Stimulated activated CD4-positive, alpha-beta T cell treated with anti-CD3 and anti-CD28 coated beads, Interleukin-15, amount 100 ng/mL, for 1 hour (primary cell): ENCODE data around the gene CDH18.

Experiments used
- DNase-seq, 2 donors: peaks; one replicate each; pipeline ENCODE4 v3.0.0-alpha.2; 2020; ENCODE audit warnings: low read depth in 1 of 2, low spot score in 1 of 2

The CDH18 gene, protein sequence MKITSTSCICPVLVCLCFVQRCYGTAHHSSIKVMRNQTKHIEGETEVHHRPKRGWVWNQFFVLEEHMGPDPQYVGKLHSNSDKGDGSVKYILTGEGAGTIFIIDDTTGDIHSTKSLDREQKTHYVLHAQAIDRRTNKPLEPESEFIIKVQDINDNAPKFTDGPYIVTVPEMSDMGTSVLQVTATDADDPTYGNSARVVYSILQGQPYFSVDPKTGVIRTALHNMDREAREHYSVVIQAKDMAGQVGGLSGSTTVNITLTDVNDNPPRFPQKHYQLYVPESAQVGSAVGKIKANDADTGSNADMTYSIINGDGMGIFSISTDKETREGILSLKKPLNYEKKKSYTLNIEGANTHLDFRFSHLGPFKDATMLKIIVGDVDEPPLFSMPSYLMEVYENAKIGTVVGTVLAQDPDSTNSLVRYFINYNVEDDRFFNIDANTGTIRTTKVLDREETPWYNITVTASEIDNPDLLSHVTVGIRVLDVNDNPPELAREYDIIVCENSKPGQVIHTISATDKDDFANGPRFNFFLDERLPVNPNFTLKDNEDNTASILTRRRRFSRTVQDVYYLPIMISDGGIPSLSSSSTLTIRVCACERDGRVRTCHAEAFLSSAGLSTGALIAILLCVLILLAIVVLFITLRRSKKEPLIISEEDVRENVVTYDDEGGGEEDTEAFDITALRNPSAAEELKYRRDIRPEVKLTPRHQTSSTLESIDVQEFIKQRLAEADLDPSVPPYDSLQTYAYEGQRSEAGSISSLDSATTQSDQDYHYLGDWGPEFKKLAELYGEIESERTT

DNA sequence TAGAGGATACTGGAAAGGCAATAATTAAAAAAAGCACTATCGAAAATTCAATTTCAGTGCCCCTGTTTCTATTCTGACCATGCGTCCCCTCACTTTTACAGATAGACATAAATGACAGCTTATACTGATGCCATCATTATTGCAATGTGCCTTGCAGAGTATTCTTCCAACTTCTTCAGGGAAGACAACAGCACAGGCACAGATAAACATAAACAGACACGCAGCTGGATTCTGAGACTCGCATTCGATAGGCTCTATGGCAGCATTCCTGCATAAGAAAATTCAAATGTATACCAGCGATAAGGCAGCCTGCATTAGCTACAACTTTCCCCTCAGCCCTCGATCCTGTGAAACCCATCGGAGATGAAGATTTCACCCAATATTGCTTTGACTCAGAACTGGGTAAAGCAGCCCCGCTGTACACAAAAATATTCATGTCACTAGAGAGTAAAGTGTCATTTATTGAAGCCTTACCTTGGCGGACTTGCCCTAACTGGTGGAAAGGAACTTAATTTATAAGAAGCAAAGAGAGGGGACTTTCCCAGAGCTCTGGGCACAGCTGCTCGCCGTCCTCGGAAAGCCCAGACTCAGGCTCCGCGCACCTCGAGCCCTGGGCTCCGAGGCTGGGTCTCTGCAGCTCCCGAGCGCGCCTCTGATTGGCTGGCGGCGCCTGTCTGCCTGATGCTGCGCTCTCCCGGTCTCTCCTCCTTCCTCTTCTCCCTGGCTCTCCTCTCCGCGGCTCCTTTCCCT is at the start of gene CDH18:
Gene CDH18, minus strand, starts transcription at position 589 of the 750 bp plus-strand sequence. CDS start 149,214 bp downstream, outside the sequence.
- no peak for DNase-seq

- no peak for DNase-seq
Observed at GRCh38 chr5:20034717-20035116, 46.7 kb upstream of the CDH18 start.

- DNase-seq: no peak
Observed at GRCh38 chr5:20033881-20034280, 45.9 kb upstream of the CDH18 start.

GRCh38 chr5:20032896-20033295 is 44.9 kb upstream of the CDH18 start:
- no peak for DNase-seq

DNA sequence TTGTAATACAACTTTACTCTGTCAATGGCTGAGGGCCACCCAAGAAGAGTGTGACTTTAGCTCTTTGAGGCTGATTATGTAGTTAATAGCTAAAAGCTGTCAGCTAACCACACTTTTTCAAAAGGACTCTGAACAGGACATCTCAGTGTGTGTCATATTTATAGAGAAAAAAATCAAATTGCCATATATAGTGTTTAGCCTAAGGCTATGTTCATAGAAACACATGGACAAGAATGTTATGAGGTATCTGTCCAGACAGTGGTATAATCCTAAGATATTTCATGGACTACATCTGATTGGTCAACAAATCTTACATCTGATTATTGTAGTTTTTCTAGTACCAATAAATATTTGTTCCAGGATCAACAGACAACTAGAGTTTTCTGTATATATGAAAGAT is 42.1 kb upstream of the CDH18 start:
- DNase-seq: no peak

GRCh38 chr5:20029266-20029665 is 41.3 kb upstream of the CDH18 start:
- no peak for DNase-seq

GRCh38 chr5:20028506-20028905 is 40.5 kb upstream of the CDH18 start:
- no peak for DNase-seq

GRCh38 chr5:20023686-20024180 is 35.7 kb upstream of the CDH18 start:
- DNase-seq: no peak

DNA sequence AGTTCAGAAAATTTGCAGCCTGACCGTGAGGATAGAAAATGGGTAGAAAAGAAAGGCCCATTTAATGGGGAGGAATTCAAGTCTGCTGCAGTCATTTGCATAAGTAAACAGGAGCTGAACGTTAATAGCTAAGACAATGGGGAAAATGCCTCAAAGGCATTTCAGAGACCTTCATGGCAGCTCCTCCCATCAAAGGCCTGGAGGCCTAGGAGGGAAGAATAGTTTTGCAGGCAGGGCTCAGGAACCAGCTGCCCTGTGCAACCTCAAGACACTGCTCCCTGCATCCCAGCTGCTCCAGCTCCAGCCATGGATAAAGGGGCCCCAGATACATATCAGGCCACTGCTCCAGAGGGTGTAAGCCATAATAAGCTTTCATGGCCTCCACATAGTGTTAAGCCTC is 32.2 kb upstream of the CDH18 start:
- DNase-seq: no peak

- DNase-seq: no peak
Observed at GRCh38 chr5:20017021-20017420, 29.0 kb upstream of the CDH18 start.

- no peak for DNase-seq
Observed at GRCh38 chr5:20000416-20000815, 12.4 kb upstream of the CDH18 start.

- DNase-seq: no peak
Observed at GRCh38 chr5:19988457-19988856, 457 bp upstream of the CDH18 start.

GRCh38 chr5:19986806-19987205 is 1.2 kb downstream of the CDH18 start:
- no peak for DNase-seq

DNA sequence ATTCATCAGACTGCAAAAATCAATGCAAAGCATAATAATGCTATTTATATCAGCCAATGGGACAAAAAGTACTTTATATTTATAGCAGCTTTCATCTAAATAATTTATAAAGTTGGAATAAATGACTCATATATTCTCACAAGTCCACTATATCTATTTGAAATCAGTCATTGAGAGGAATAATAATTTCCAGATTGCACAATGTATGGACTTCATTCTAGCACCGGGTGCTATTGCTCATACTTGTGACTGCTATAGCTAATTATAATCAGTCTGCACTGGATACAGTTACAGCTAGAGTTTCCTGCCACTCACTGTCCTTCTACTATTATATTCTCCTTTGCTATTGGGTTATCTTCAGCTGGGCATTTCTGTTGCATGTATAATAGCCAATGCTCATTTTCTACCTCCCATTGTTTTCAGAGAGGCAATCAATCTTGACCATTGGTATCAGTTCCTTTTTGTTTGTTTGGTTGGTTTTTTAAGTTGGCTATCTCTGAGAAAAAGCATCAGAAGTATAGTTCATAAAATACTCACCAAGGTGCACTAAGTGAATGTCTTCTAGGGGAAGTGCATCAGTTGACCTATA is 1.9 kb downstream of the CDH18 start:
- DNase-seq: no peak

GRCh38 chr5:19978476-19978875 is 9.5 kb downstream of the CDH18 start:
- DNase-seq: no peak

DNA sequence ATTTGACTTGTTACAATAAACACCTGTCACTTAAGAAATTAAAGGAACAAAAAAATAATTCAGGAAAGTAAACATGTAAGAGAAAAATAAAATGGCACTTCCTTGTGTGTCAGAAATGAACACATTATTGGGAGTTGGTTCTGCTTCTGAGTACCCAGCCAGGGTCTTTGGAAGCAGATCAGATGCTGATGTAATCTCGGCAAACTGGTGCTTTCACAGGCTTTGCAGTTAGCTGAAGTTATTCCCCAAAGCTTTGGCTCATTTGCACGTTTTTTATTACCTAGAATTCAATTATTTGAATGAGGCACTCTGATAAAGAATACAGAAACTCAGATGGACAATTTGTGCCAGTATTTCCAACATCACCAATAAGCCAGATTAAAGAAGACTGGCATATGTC is 10.9 kb downstream of the CDH18 start:
- DNase-seq: no peak

GRCh38 chr5:19975795-19976194 is 12.2 kb downstream of the CDH18 start:
- DNase-seq: no peak

DNA sequence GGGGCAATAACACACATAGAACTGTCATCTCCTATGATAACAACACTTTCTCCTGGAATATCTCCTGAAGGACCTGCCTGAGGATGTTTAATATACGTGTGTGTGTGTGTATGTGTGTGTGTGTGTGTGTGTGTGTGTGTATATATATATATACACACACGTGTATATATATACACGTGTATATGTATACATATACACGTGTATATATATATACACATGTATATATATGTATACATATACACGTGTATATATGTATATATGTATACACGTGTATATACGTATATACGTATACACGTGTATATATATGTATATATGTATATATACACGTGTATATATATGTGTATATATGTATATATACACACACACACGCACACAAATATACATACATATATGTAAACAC is 27.5 kb downstream of the CDH18 start:
- DNase-seq: no peak

- no peak for DNase-seq
Observed at GRCh38 chr5:19959830-19960384, 28.1 kb downstream of the CDH18 start.

GRCh38 chr5:19950897-19951296 is 37.1 kb downstream of the CDH18 start:
- DNase-seq: no peak

DNA sequence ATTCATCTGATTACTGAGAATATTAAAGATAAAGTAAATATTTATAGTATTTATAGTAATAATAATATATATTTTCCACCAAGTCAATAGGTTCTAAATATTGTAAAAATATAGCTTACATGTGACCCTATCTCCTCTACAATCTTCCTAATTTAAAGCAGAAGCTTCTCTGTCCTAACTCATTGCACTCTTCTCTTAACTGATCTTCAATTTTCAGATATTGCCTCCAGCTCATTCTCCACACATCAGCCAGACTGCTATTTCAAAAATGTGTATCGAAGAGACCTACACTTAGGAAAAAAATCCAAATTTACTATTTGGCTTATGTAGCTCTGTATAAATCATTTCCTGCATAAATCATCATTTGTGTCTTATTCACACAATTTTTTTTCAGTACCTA is 47.8 kb downstream of the CDH18 start:
- DNase-seq: no peak
